GM10266 (cell line): Measurements from ENCODE around the gene IKZF2.

Source experiments
- DNase-seq: peaks from one replicate; pipeline ENCODE4 v3.0.0; 2012; ENCODE audit errors: extremely low spot score
- TF ChIP-seq, protein P1 (sequence below): IDR thresholded peaks from 2 replicates; pipeline ENCODE4 v1.5.1; 2012; ENCODE audit warnings: mild to moderate bottlenecking, low read depth; ENCODE audit not compliant: control insufficient read depth, insufficient read depth; ENCODE audit errors: missing control alignments

Gene IKZF2

GRCh38 chr2:212994976-212995375 is 156.4 kb downstream of the IKZF2 start:
- DNase-seq: no peak
- TF ChIP-seq, protein P1, sequence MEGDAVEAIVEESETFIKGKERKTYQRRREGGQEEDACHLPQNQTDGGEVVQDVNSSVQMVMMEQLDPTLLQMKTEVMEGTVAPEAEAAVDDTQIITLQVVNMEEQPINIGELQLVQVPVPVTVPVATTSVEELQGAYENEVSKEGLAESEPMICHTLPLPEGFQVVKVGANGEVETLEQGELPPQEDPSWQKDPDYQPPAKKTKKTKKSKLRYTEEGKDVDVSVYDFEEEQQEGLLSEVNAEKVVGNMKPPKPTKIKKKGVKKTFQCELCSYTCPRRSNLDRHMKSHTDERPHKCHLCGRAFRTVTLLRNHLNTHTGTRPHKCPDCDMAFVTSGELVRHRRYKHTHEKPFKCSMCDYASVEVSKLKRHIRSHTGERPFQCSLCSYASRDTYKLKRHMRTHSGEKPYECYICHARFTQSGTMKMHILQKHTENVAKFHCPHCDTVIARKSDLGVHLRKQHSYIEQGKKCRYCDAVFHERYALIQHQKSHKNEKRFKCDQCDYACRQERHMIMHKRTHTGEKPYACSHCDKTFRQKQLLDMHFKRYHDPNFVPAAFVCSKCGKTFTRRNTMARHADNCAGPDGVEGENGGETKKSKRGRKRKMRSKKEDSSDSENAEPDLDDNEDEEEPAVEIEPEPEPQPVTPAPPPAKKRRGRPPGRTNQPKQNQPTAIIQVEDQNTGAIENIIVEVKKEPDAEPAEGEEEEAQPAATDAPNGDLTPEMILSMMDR: no peak

DNA sequence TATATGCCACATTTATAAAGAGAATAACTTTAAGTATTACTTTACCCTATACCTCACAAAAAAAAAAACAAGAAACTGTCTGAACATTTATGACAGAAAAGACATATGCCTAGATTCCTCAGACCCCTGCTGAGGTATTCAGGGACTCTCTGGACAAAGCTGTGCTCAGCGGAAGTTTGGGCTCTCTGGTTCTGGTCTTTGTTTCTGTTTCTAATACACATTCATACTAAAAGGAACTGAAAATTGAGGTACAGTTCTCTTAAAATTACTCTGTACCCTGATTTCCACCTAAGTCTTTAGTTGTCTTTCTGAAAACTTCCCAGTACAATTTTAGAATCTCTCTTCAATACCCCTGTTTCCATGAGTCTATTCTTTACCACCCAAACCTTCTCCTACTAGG is 160.3 kb downstream of the IKZF2 start:
- DNase-seq: no peak
- TF ChIP-seq, protein P1: no peak

GRCh38 chr2:212990697-212991096 is 160.7 kb downstream of the IKZF2 start:
- DNase-seq: no peak
- TF ChIP-seq, protein P1: no peak

- DNase-seq: no peak
- TF ChIP-seq, protein P1: no peak
Measured at GRCh38 chr2:212987492-212987891, 163.9 kb downstream of the IKZF2 start.

- no peak for DNase-seq
- TF ChIP-seq, protein P1: no peak
Measured at GRCh38 chr2:212984129-212984528, 167.3 kb downstream of the IKZF2 start.

- DNase-seq: no peak
- TF ChIP-seq, protein P1: no peak
Measured at GRCh38 chr2:212979799-212980198, 171.6 kb downstream of the IKZF2 start.

DNA sequence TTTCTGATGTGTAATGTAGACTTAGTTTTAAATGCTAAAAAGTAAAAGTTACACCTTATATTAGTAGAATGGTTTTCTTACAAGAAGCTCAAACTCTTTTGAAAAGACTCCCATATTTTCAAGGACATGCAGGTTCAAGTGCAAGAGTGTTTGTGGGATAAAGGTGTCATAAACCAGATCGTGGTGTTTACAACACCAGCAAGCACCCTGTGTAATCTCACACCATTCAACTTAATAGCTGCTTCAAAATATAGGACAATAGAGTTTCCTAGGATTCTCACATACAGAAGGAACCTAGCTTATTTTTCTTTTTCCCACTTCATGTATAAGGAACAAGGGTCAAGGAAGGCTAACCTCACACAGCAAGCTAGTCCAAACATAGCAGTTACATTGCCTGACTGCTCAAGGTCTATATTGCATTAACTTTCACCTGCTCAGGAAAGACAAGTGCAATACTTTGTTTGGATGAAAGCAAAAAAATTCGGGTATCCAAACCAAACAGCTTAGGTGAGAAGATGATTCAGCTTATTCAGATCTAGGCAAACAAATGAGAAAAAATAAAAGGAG is 172.3 kb downstream of the IKZF2 start:
- DNase-seq: no peak
- TF ChIP-seq, protein P1: no peak
